Colonic mucosa (tissue), 4 donors: ENCODE measurements around the gene PFKL. TPM values are rescaled to one million over a fixed set of nuclear protein-coding genes. Genes with fewer than 3 reads are reported as not detected.

Experiments used
- DNase-seq: peaks from one replicate; pipeline ENCODE4 v3.0.0-alpha.2; 2020
- H3K27ac ChIP-seq: fragments of 200-600 bp; one replicate; pipeline ENCODE4 v1.8.0; 2021
- H3K27me3 ChIP-seq: fragments of 200-600 bp; one replicate; pipeline ENCODE4 v1.8.0; 2021
- H3K36me3 ChIP-seq: fragments of 200-600 bp; one replicate; pipeline ENCODE4 v1.8.0; 2021
- H3K4me1 ChIP-seq: fragments of 200-600 bp; one replicate; pipeline ENCODE4 v1.8.0; 2021; ENCODE audit warnings: mild to moderate bottlenecking
- H3K4me3 ChIP-seq: fragments of 200-600 bp; one replicate; pipeline ENCODE4 v1.8.0; 2021
- H3K9ac ChIP-seq, 2 donors: one replicate each; pipeline ENCODE4 v1.7.0; 2013; ENCODE audit warnings: control low read depth in 2 of 2, low read depth in 2 of 2, low read length in 2 of 2
- H3K9me3 ChIP-seq: fragments of 200-600 bp; one replicate; pipeline ENCODE4 v1.8.0; 2021
- intact Hi-C: fragments of 100-400 bp; cut with DNase I; formaldehyde crosslinking; loops from one replicate; pipeline ENCODE4 v1.14.1; 2022
- total RNA-seq, 2 donors: library from RNA; stranded (reverse); fragmentation: NEBNext Ultra II Directional in 1 of 2; extraction: Animal tissue kit (Norgen Biotek cat#: 25700) in 1 of 2; gene quantifications; one replicate each; pipeline ENCODE4 v1.2.1, GENCODE V29; 2021
- TF ChIP-seq, protein P1 (sequence below): fragments of 200-600 bp; IDR thresholded peaks from one replicate; pipeline ENCODE4 v1.8.0; 2022; ENCODE audit warnings: antibody characterized with exemption, mild to moderate bottlenecking
- donor health status: healthy.
- donor health status: DM: no; HTN: no; CAD: no.
- donor health status: DM: no; HTN: no; CAD: no.

The PFKL gene
- total RNA-seq, 2 donors from 2014 or later = 300 to 332 TPM

DNA sequence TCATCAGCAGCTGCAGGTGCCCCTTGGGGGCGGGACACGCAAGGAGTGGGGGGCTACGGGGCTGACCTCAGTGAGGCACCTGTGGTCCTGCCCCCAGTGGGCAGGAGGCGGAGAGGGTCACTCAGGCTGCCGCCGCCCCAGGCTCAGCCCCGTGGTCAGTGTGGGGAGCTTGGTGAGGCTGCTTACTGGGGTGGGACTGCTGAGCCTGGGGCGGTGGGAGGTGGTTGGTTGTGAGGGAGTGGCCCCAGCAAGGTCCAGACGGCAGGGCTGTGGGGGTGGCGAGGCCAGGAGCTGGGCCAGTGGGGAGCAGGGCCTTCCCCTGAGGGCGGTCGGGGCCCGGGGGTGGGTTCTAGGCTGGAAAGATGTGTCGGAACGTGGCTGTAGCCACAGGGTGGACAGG, 14.3 kb downstream of the PFKL start:
- DNase-seq = no peak
- H3K36me3 ChIP-seq = peaks cover 20% of the 10 kb centered on the region
- H3K4me3 ChIP-seq = no peak overlapping the region
- H3K9ac ChIP-seq = no peak overlapping the region
- intact Hi-C loops = no loop called here
- TF ChIP-seq, protein P1, sequence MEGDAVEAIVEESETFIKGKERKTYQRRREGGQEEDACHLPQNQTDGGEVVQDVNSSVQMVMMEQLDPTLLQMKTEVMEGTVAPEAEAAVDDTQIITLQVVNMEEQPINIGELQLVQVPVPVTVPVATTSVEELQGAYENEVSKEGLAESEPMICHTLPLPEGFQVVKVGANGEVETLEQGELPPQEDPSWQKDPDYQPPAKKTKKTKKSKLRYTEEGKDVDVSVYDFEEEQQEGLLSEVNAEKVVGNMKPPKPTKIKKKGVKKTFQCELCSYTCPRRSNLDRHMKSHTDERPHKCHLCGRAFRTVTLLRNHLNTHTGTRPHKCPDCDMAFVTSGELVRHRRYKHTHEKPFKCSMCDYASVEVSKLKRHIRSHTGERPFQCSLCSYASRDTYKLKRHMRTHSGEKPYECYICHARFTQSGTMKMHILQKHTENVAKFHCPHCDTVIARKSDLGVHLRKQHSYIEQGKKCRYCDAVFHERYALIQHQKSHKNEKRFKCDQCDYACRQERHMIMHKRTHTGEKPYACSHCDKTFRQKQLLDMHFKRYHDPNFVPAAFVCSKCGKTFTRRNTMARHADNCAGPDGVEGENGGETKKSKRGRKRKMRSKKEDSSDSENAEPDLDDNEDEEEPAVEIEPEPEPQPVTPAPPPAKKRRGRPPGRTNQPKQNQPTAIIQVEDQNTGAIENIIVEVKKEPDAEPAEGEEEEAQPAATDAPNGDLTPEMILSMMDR = no peak
- H3K4me1 ChIP-seq = no peaks in the 10 kb centered on the region
- no peaks in the 10 kb centered on the region for H3K27me3 ChIP-seq
- H3K27ac ChIP-seq = no peak overlapping the region
- H3K9me3 ChIP-seq = no peaks in the 10 kb centered on the region

DNA sequence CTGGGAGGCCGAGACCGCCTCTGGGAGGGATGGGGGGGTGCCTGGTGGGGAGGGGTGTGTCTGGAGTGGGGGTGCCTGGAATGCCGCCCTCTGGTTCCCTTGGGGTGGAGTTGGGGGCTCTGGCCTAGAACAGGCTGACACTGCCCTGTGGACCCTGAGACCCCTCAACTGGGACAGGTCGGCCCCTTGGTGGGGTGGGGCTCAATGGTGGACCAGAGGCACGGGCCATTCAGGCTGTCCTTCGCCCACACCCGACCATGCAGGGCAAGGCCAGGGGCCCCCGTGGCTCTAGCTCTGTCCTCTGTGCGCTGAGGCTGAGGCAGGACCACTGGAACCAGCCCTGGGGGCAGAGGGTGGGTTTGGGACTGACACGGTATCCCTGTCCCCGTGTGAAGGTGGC, 14.7 kb downstream of the PFKL start:
- no peak overlapping the region for H3K4me3 ChIP-seq
- H3K27me3 ChIP-seq = no peaks in the 10 kb centered on the region
- H3K9ac ChIP-seq = no peak overlapping the region
- peaks cover 25% of the 10 kb centered on the region for H3K36me3 ChIP-seq
- intact Hi-C loops = no loop called here
- no peaks in the 10 kb centered on the region for H3K9me3 ChIP-seq
- no peaks in the 10 kb centered on the region for H3K4me1 ChIP-seq
- no peak for DNase-seq
- TF ChIP-seq, protein P1 = no peak
- H3K27ac ChIP-seq = no peak overlapping the region

DNA sequence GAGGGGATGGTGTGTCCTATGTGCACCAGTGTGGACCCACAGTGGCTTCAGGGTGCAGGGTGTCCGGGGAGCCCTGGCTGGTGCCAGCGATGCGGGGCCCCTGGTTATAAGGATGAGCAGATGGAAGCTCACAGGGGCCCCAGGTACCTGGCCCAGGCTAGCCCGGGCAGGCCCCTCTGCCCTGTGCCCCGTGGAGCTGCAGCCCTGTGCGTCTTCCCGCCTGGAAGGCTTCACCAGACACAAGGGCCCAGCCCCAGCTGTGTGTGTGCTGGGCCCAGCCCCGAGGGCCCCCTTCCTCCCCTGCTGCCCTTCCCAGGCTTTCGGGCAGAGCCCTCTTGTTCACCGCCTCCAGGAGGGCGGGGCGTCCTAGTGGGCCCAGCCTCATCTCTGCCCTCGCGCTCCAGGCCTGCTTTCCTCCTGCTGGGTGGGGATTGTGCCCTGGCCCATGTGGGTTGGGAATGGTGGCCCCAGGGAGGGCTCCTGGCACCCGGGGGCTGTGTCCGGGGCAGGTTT, 15.9 kb downstream of the PFKL start:
- Histone ChIP-seq H3K36me3 (peaks cover 31% of the 10 kb centered on the region), H3K9me3 (no peaks in the 10 kb centered on the region), H3K4me3 (no peak overlapping the region), H3K27me3 (no peaks in the 10 kb centered on the region), H3K4me1 (no peaks in the 10 kb centered on the region), H3K9ac (no peak overlapping the region), H3K27ac (no peak overlapping the region)
- intact Hi-C loops = no loop called here
- TF ChIP-seq, protein P1 = no peak
- DNase-seq = no peak

DNA sequence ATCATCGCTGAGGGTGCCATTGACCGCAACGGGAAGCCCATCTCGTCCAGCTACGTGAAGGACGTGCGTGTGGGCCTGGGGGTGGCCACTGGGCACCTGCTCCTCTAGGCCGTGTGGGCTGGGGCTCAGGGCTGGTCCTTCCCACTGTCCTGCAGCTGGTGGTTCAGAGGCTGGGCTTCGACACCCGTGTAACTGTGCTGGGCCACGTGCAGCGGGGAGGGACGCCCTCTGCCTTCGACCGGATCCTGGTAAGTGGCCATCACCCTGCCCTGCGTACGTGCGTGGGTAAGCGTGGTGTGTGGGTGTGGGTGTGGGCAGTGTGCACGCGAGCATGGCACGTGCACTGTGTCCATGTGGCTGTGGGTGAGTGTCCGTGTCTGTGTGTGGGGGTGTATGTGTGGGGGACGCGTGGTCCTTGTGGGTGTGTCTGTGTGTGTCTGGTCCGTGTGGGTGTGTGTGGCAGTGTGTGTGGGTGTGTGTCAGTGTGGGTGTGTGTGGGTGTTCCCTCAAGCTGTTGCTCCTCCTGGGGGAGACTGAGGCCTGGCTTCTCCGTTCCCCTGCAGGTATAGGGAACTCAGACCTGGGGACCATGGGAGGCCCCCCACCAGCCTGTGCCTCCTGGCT, 16.5 kb downstream of the PFKL start:
- H3K4me3 ChIP-seq = no peak overlapping the region
- peaks cover 30% of the 10 kb centered on the region for H3K36me3 ChIP-seq
- H3K4me1 ChIP-seq = no peaks in the 10 kb centered on the region
- TF ChIP-seq, protein P1 = no peak
- no peak overlapping the region for H3K9ac ChIP-seq
- H3K27me3 ChIP-seq = no peaks in the 10 kb centered on the region
- no peaks in the 10 kb centered on the region for H3K9me3 ChIP-seq
- intact Hi-C loops = no loop called here
- no peak for DNase-seq
- H3K27ac ChIP-seq = no peak overlapping the region

DNA sequence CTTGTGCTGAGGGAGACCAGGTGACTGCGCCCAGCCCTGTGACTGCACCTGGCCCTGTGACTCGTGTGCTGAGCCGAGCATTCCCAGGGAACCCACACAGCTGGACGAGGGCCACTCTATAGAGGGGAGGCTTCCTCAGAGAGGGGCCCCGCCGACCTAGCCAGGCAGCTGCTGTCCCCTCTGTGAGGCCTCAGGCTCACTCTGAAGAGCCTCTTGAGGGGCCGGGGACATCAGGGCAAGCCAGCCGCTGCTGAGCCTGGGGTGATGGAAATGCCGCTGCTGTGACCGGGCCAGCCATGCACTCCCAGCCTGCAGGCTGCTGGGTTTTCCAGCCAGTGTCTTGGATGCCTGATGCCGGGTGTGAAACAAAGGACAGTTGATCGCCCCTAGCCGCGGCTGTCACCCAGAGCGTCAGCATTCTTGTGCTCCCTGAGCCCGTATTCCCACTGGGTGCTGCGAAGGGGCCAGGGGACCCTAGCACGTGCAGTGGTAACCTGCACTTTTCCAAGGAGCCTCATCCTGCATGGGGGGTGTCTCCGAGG, 17.5 kb downstream of the PFKL start:
- H3K9me3 ChIP-seq = no peaks in the 10 kb centered on the region
- H3K27me3 ChIP-seq = no peaks in the 10 kb centered on the region
- no peak overlapping the region for H3K4me3 ChIP-seq
- no peak overlapping the region for H3K27ac ChIP-seq
- TF ChIP-seq, protein P1 = no peak
- H3K4me1 ChIP-seq = no peaks in the 10 kb centered on the region
- peaks cover 24% of the 10 kb centered on the region for H3K36me3 ChIP-seq
- H3K9ac ChIP-seq = no peak overlapping the region
- intact Hi-C loops = no loop called here
- DNase-seq = no peak
